ENCODE data around the gene ADAMTS9. TPM values are rescaled to one million over a fixed set of nuclear protein-coding genes. Genes with fewer than 3 reads are reported as not detected.

ADAMTS9 gene
- total and polyA plus RNA-seq, 2 experiments from 2014 or later, result 0.31 to 0.81 TPM

- no peak for ATAC-seq
- TF ChIP-seq CREB1 (CRISPR knock-in tag; IDR thresholded peaks at IDR 0.05; ENCODE audit: low read depth) (no peak), ZNF114 (CRISPR knock-in tag; IDR thresholded peaks at IDR 0.05) (no peak), ZNF462 (CRISPR knock-in tag; IDR thresholded peaks at IDR 0.05) (no peak), ETS1 (IDR thresholded peaks at IDR 0.05) (no peak), CTCF (conservative IDR thresholded peaks at IDR 0.05; ENCODE audit: low read depth in 2 of 2) (no peak), REST (IDR thresholded peaks at IDR 0.05; ENCODE audit: unreplicated experiment) (no peak), STAT1 (IDR thresholded peaks at IDR 0.05; ENCODE audit: unreplicated experiment) (no peak), ZNF331 (CRISPR knock-in tag; IDR thresholded peaks at IDR 0.05; ENCODE audit: low read depth) (no peak), POLR2AphosphoS5 (IDR thresholded peaks at IDR 0.05; ENCODE audit: low read depth) (no peak), EZH2phosphoT487 (IDR thresholded peaks at IDR 0.05; ENCODE audit: unreplicated experiment) (no peak), NANOG (IDR thresholded peaks at IDR 0.05; ENCODE audit: borderline replicate concordance) (no peak)
Measured at GRCh38 chr3:64726414-64727090, 38.8 kb upstream of the ADAMTS9 start.

More at GRCh38 chr3:64726414-64727090, 38.8 kb upstream of the ADAMTS9 start:
- no peaks in the 10 kb centered on the region for H3K79me2 ChIP-seq (replicated peaks; ENCODE audit: insufficient read depth)
- H3F3A ChIP-seq (replicated peaks; ENCODE audit: low read depth), result no peaks in the 10 kb centered on the region
- no peak overlapping the region for H3K4me3 ChIP-seq
- Mint-ChIP-seq H3K9me3 (no peaks in the 10 kb centered on the region), H3K4me1 (peaks cover 22% of the 10 kb centered on the region), H3K27me3 (ENCODE audit: insufficient read depth, low read depth, poor library complexity) (peaks cover 3% of the 10 kb centered on the region), H3K36me3 (ENCODE audit: low read depth) (no peaks in the 10 kb centered on the region), H3K27ac (no peak overlapping the region), H3K4me3 (no peak overlapping the region)
- H3K4me2 ChIP-seq, result no peak overlapping the region
- H3K27me3 ChIP-seq (ENCODE audit: insufficient read depth), result no peaks in the 10 kb centered on the region
- H4K20me1 ChIP-seq (replicated peaks; ENCODE audit: insufficient read depth), result no peaks in the 10 kb centered on the region
- no peaks in the 10 kb centered on the region for H3K36me3 ChIP-seq (ENCODE audit: insufficient read depth)
- H3K9me2 ChIP-seq (ENCODE audit: insufficient read depth), result no peaks in the 10 kb centered on the region; the same call in 1 of the 2 replicates
- H2AFZ ChIP-seq, result no peak overlapping the region
- no peak for DNase-seq (ENCODE audit: low spot score)
- no peak overlapping the region for H3K27ac ChIP-seq (ENCODE audit: low read depth)
- H3K4me1 ChIP-seq (ENCODE audit: insufficient read depth), result peaks cover 16% of the 10 kb centered on the region
